BLaER1 (cell line): ENCODE measurements around the gene C6orf62.
"Not testable (repeated sequence)": the region's sequence is repeated elsewhere in the genome, so short reads cannot be mapped to it uniquely, and the experiment has no call there.

ENCODE experiments used
- H3K27ac ChIP-seq: shearing (Covaris generic); formaldehyde crosslinking; 2 replicates; pipeline ENCODE4 v1.8.1; 2022
- H3K27me3 ChIP-seq: shearing (Covaris generic); formaldehyde crosslinking; 2 replicates; pipeline ENCODE4 v1.8.1; 2022
- H3K36me3 ChIP-seq: shearing (Covaris generic); formaldehyde crosslinking; 2 replicates; pipeline ENCODE4 v1.8.1; 2022
- H3K4me1 ChIP-seq: shearing (Covaris generic); formaldehyde crosslinking; 2 replicates; pipeline ENCODE4 v1.8.1; 2022
- H3K4me2 ChIP-seq: shearing (Covaris generic); formaldehyde crosslinking; 2 replicates; pipeline ENCODE4 v1.8.1; 2022
- H3K4me3 ChIP-seq: shearing (Covaris generic); formaldehyde crosslinking; 2 replicates; pipeline ENCODE4 v1.8.1; 2022
- H3K9ac ChIP-seq: shearing (Covaris generic); formaldehyde crosslinking; 2 replicates; pipeline ENCODE4 v1.8.1; 2022
- H3K9me3 ChIP-seq: shearing (Covaris generic); formaldehyde crosslinking; 2 replicates; pipeline ENCODE4 v1.8.1; 2022
- H4K20me1 ChIP-seq: shearing (Covaris generic); formaldehyde crosslinking; 2 replicates; pipeline ENCODE4 v1.8.1; 2022
- Cebpa-rat ChIP-seq: shearing (Covaris generic); IDR thresholded peaks from 2 replicates; pipeline ENCODE4 v1.8.1; 2022

C6orf62 gene

DNA sequence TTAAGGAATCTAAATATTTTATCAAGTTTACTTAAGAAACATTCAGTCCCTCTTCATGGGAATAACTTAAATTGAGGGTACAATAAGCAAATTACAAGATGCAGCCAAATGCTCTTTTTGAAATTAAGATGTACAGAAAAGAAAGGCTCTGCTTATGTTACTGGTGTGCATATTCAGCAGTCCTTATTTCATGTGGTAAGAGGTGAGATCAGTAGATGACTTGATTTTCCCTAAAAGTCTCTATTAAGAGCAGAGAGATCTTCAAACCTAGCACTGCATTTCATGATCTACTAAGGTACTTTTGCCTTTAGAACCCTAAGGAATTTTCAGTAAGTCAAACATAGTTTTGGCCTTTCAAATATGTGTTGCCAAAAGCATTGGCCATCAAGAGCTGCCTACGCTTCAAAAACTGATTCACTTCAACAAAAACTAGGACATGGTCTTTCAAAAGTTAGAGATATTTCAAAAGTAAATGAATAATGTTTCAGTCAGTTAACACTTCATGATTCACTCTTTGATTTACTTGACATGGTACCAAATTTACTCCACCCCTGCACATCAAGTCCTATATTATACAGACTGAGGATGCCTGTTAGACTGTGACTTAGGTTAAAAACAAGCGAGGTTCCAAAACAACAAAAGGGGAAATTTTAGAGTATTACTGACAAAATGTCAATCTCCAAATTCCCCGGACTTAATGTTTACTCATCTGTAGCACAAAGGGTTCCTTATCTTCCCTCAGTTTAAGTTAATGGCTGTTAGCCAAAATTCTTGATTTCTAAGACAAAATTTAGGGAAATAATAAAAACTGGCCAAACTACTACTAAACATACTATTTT is 19.2 kb downstream of the C6orf62 start:
- peaks cover 29% of the 10 kb centered on the region for H4K20me1 ChIP-seq
- H3K9me3 ChIP-seq, result no peaks in the 10 kb centered on the region
- no peak overlapping the region for H3K27ac ChIP-seq
- H3K27me3 ChIP-seq, result no peaks in the 10 kb centered on the region
- no peak overlapping the region for H3K4me2 ChIP-seq
- H3K36me3 ChIP-seq, result peaks cover 55% of the 10 kb centered on the region
- no peak overlapping the region for H3K4me3 ChIP-seq
- H3K9ac ChIP-seq, result no peak overlapping the region
- no peak for TF ChIP-seq Cebpa-rat
- no peaks in the 10 kb centered on the region for H3K4me1 ChIP-seq

- no peak overlapping the region for H3K4me2 ChIP-seq
- no peaks in the 10 kb centered on the region for H3K9me3 ChIP-seq
- no peaks in the 10 kb centered on the region for H3K27me3 ChIP-seq
- H3K27ac ChIP-seq, result no peak overlapping the region
- H3K4me1 ChIP-seq, result no peaks in the 10 kb centered on the region
- peaks cover 20% of the 10 kb centered on the region; the same call in 1 of the 2 replicates for H3K36me3 ChIP-seq
- no peak overlapping the region for H3K4me3 ChIP-seq
- TF ChIP-seq Cebpa-rat, result no peak
- H4K20me1 ChIP-seq, result no peaks in the 10 kb centered on the region
- H3K9ac ChIP-seq, result no peak overlapping the region
Observed at GRCh38 chr6:24696097-24696496, 22.9 kb downstream of the C6orf62 start.

- H3K4me3 ChIP-seq, H3K9me3 ChIP-seq, H3K4me1 ChIP-seq, H3K27me3 ChIP-seq, H4K20me1 ChIP-seq, H3K4me2 ChIP-seq, H3K9ac ChIP-seq, H3K27ac ChIP-seq: not testable (repeated sequence)
- peaks cover 17% of the 10 kb centered on the region; the same call in 1 of the 2 replicates for H3K36me3 ChIP-seq
Observed at GRCh38 chr6:24695635-24696034, 23.3 kb downstream of the C6orf62 start.

GRCh38 chr6:24694198-24694597 is 24.8 kb downstream of the C6orf62 start:
- Histone ChIP-seq H3K9ac (no peak overlapping the region), H3K27ac (no peak overlapping the region), H3K36me3 (peaks cover 9% of the 10 kb centered on the region; the same call in 1 of the 2 replicates), H3K4me1 (no peaks in the 10 kb centered on the region), H3K4me2 (no peak overlapping the region), H3K9me3 (no peaks in the 10 kb centered on the region), H3K4me3 (no peak overlapping the region), H3K27me3 (no peaks in the 10 kb centered on the region), H4K20me1 (no peaks in the 10 kb centered on the region)
- TF ChIP-seq Cebpa-rat, result no peak

DNA sequence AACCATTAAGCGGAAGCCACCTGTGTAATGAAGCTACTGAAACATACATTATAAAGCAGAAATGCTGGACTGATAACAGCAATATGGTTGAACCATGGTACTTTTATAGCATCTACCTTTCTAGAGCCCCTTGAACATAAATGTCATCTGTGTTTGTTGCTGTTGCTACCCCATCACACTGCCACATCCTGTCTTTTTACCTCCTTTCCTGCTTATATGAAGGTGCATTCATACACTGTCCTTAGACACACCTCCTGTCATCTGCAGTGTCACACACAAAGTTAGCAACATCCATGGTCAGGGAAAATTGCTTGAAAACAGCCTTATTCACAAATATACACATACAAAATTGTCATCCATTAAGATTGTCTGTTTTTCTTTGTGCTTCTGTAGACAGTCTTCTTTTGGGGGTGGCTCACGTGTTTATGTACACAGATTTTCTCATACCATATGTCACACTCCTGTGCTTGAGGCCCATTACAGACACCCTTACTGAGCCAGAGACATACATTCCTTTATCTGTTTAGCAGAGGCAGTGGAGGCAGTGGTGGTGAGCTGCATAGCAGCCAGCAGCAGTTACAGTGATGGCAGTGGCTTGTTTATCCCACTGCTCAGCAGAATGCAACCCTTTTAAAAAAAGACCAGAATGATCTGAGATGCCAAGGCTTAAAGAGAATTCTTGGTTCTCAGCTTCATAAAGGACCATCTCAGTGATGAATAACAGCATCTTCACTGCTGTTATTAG is 25.9 kb downstream of the C6orf62 start:
- H3K9ac ChIP-seq, result no peak overlapping the region

DNA sequence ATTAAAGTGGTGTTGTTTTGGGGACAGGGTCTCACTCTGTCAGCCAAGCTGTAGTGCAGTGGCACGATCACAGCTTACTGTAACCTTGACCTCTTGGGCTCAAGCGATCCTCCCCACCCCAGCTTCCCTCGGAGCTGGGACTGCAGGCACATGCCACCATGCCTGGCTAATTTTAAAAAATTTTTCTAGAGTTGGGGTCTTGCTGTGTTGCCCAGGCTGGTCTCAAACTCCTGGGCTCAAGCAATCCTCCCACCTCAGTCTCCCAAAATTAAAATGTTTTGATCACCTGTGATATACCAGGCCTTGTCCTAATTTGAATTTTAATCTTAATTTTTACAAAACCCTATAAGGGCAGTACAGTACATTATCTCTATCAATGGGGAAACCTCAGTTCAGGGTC is 26.5 kb downstream of the C6orf62 start:
- no peak for TF ChIP-seq Cebpa-rat
- Histone ChIP-seq H3K4me1 (no peaks in the 10 kb centered on the region), H3K9ac (no peak overlapping the region), H3K9me3 (no peaks in the 10 kb centered on the region), H4K20me1 (no peaks in the 10 kb centered on the region), H3K27me3 (no peaks in the 10 kb centered on the region), H3K4me3 (no peak overlapping the region), H3K27ac (no peak overlapping the region), H3K36me3 (peaks cover 10% of the 10 kb centered on the region; the same call in 1 of the 2 replicates), H3K4me2 (no peak overlapping the region)

More for the DNA sequence above, 25.9 kb downstream of the C6orf62 start:
- Histone ChIP-seq H3K27ac (no peak overlapping the region; the same call in 1 of the 2 replicates), H3K36me3 (peaks cover 5% of the 10 kb centered on the region; the same call in 1 of the 2 replicates), H3K4me3 (no peak overlapping the region), H4K20me1 (no peaks in the 10 kb centered on the region), H3K9me3 (no peaks in the 10 kb centered on the region), H3K4me2 (no peak overlapping the region), H3K4me1 (no peaks in the 10 kb centered on the region), H3K27me3 (no peaks in the 10 kb centered on the region)
- TF ChIP-seq Cebpa-rat, result no peak

DNA sequence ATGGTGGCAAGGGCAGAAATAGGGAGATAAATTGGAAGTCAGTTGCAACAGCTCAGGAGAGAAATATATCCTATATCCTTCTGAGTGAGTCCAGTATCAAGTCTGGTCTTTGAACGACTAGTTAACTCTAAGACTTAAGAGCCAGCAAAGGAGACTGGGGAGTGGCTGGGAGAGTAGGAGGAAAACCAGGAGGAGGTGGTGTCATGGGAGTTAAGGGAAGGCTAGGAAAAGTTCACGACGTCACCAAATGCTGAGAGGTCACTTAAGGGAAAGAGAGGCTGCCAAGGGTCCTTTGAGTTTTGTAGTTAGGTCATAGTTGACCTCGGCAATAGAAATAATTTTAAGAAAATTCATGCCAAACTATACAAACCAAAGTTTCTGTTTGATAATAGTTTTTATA is 27.0 kb downstream of the C6orf62 start:
- Histone ChIP-seq H3K4me1 (no peaks in the 10 kb centered on the region), H3K27me3 (no peaks in the 10 kb centered on the region), H3K4me2 (no peak overlapping the region), H3K36me3 (peaks cover 15% of the 10 kb centered on the region; the same call in 1 of the 2 replicates), H3K27ac (no peak overlapping the region), H4K20me1 (no peaks in the 10 kb centered on the region), H3K9me3 (no peaks in the 10 kb centered on the region), H3K4me3 (no peak overlapping the region), H3K9ac (no peak overlapping the region)
- TF ChIP-seq Cebpa-rat, result no peak

DNA sequence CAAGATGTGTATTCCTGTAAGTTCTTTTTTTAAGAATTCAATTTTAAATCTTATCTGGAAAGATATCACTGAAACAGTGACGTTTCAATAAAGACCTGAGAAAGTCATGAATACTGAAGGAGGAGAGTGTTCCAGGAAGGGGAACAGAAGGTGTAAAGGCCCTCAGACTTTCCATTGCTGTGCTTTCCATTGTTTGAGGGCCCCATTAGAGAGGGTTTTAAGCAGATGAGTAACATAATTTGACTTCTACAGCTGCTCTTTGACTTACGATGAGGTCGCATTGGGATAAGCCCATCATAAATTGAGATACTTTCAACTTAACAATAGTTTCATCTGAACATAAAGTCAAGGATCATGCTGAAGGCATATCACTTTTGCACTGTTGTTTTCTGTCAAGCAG is 27.4 kb downstream of the C6orf62 start:
- Histone ChIP-seq H3K27me3 (no peaks in the 10 kb centered on the region), H3K4me1 (no peaks in the 10 kb centered on the region), H3K9ac (no peak overlapping the region), H3K9me3 (no peaks in the 10 kb centered on the region), H3K4me3 (no peak overlapping the region), H4K20me1 (no peaks in the 10 kb centered on the region), H3K4me2 (no peak overlapping the region), H3K36me3 (peaks cover 18% of the 10 kb centered on the region; the same call in 1 of the 2 replicates), H3K27ac (no peak overlapping the region)
- TF ChIP-seq Cebpa-rat, result no peak

GRCh38 chr6:24690593-24690992 is 28.4 kb downstream of the C6orf62 start:
- no peaks in the 10 kb centered on the region for H4K20me1 ChIP-seq
- no peaks in the 10 kb centered on the region for H3K27me3 ChIP-seq
- no peak overlapping the region for H3K4me2 ChIP-seq
- H3K36me3 ChIP-seq, result peaks cover 18% of the 10 kb centered on the region; the same call in 1 of the 2 replicates
- TF ChIP-seq Cebpa-rat, result no peak
- no peaks in the 10 kb centered on the region for H3K4me1 ChIP-seq
- H3K9ac ChIP-seq, result no peak overlapping the region
- H3K4me3 ChIP-seq, result no peak overlapping the region
- H3K27ac ChIP-seq, result no peak overlapping the region
- no peaks in the 10 kb centered on the region for H3K9me3 ChIP-seq

- Histone ChIP-seq H3K4me3 (no peak overlapping the region), H3K4me1 (no peaks in the 10 kb centered on the region), H4K20me1 (no peaks in the 10 kb centered on the region), H3K36me3 (peaks cover 18% of the 10 kb centered on the region; the same call in 1 of the 2 replicates), H3K4me2 (no peak overlapping the region), H3K27ac (no peak overlapping the region), H3K9me3 (no peaks in the 10 kb centered on the region), H3K9ac (no peak overlapping the region), H3K27me3 (no peaks in the 10 kb centered on the region)
- no peak for TF ChIP-seq Cebpa-rat
Observed at GRCh38 chr6:24689964-24690363, 29.0 kb downstream of the C6orf62 start.
